HG02571 (cell line): Measurements from ENCODE around the gene KIRREL3.

Experiments
- ATAC-seq: cut with Tn5 transposase; IDR thresholded peaks from one replicate; pipeline ENCODE4 v1.9.1; 2021; ENCODE audit warnings: mild to moderate bottlenecking, moderate library complexity; ENCODE audit not compliant: unreplicated experiment

Gene KIRREL3

GRCh38 chr11:126547691-126548090, 452.9 kb downstream of the KIRREL3 start:
- ATAC-seq = no peak

- no peak for ATAC-seq
Measured at GRCh38 chr11:126547161-126547560, 453.4 kb downstream of the KIRREL3 start.

GRCh38 chr11:126546694-126547093, 453.9 kb downstream of the KIRREL3 start:
- no peak for ATAC-seq

GRCh38 chr11:126546191-126546590, 454.4 kb downstream of the KIRREL3 start:
- no peak for ATAC-seq

- ATAC-seq = no peak
Measured at GRCh38 chr11:126545057-126545555, 455.5 kb downstream of the KIRREL3 start.

GRCh38 chr11:126544108-126545056, 456.2 kb downstream of the KIRREL3 start:
- no peak for ATAC-seq

- ATAC-seq = no peak
Measured at GRCh38 chr11:126543691-126544090, 456.9 kb downstream of the KIRREL3 start.

GRCh38 chr11:126542334-126543015, 458.1 kb downstream of the KIRREL3 start:
- no peak for ATAC-seq

- ATAC-seq = no peak
Measured at GRCh38 chr11:126538071-126538470, 462.5 kb downstream of the KIRREL3 start.

GRCh38 chr11:126537492-126537891, 463.1 kb downstream of the KIRREL3 start:
- ATAC-seq = no peak

GRCh38 chr11:126534141-126534805, 466.3 kb downstream of the KIRREL3 start:
- ATAC-seq = no peak

GRCh38 chr11:126533560-126533959, 467.0 kb downstream of the KIRREL3 start:
- no peak for ATAC-seq

- no peak for ATAC-seq
Measured at GRCh38 chr11:126530416-126530815, 470.2 kb downstream of the KIRREL3 start.

GRCh38 chr11:126529037-126529436, 471.5 kb downstream of the KIRREL3 start:
- ATAC-seq = no peak

- ATAC-seq = no peak
Measured at GRCh38 chr11:126528075-126528474, 472.5 kb downstream of the KIRREL3 start.

GRCh38 chr11:126527651-126528050, 472.9 kb downstream of the KIRREL3 start:
- ATAC-seq = no peak

- ATAC-seq = no peak
Measured at GRCh38 chr11:126526471-126526870, 474.1 kb downstream of the KIRREL3 start.

- no peak for ATAC-seq
Measured at GRCh38 chr11:126525702-126526101, 474.9 kb downstream of the KIRREL3 start.

GRCh38 chr11:126525216-126525615, 475.4 kb downstream of the KIRREL3 start:
- ATAC-seq = no peak

GRCh38 chr11:126523441-126524205, 476.9 kb downstream of the KIRREL3 start:
- no peak for ATAC-seq

GRCh38 chr11:126522606-126523005, 478.0 kb downstream of the KIRREL3 start:
- ATAC-seq = no peak
